Pulmonary artery endothelial cell (primary cell): ENCODE data around the gene BLCAP. TPM values are rescaled to one million over a fixed set of nuclear protein-coding genes. Genes with fewer than 3 reads are reported as not detected.
"Not testable (repeated sequence)": the region's sequence is repeated elsewhere in the genome, so short reads cannot be mapped to it uniquely, and the experiment has no call there.

Source experiments
- DNase-seq: peaks from one replicate; pipeline ENCODE4 v3.0.0-alpha.2; 2011; ENCODE audit warnings: low read depth, low spot score
- total RNA-seq: library from RNA; depleted of rRNA; stranded (reverse); fragments of >200 nt; gene quantifications from 2 replicates; pipeline ENCODE4 v1.2.3, GENCODE V29; 2014

The BLCAP gene
- total RNA-seq, 1 donor from 2014 or later: 36.8 TPM

GRCh38 chr20:37490663-37491350 is 36.9 kb downstream of the BLCAP start:
- DNase-seq: no peak

GRCh38 chr20:37486209-37486608 is 41.5 kb downstream of the BLCAP start:
- not testable (repeated sequence) for DNase-seq

- DNase-seq: no peak
Observed at GRCh38 chr20:37484331-37484730, 43.3 kb downstream of the BLCAP start.

- no peak for DNase-seq
Observed at GRCh38 chr20:37481610-37482009, 46.1 kb downstream of the BLCAP start.

- DNase-seq: no peak
Observed at GRCh38 chr20:37480919-37481318, 46.8 kb downstream of the BLCAP start.

- no peak for DNase-seq
Observed at GRCh38 chr20:37479925-37480691, 47.6 kb downstream of the BLCAP start.

- DNase-seq: no peak
Observed at GRCh38 chr20:37479266-37479665, 48.4 kb downstream of the BLCAP start.

- DNase-seq: no peak
Observed at GRCh38 chr20:37477041-37477440, 50.6 kb downstream of the BLCAP start.

GRCh38 chr20:37475252-37475651 is 52.4 kb downstream of the BLCAP start:
- no peak for DNase-seq

- no peak for DNase-seq
Observed at GRCh38 chr20:37474386-37474785, 53.3 kb downstream of the BLCAP start.

- no peak for DNase-seq
Observed at GRCh38 chr20:37473249-37474000, 54.3 kb downstream of the BLCAP start.

- DNase-seq: not testable (repeated sequence)
Observed at GRCh38 chr20:37472435-37472834, 55.2 kb downstream of the BLCAP start.

GRCh38 chr20:37471741-37472235 is 55.9 kb downstream of the BLCAP start:
- no peak for DNase-seq

- DNase-seq: not testable (repeated sequence)
Observed at GRCh38 chr20:37470190-37470589, 57.5 kb downstream of the BLCAP start.

GRCh38 chr20:37469531-37469930 is 58.1 kb downstream of the BLCAP start:
- no peak for DNase-seq

- no peak for DNase-seq
Observed at GRCh38 chr20:37468886-37469285, 58.8 kb downstream of the BLCAP start.

Other genes starting within 250 kb of the BLCAP start
- gene MANBAL, start 238.2 kb downstream of the BLCAP start, total RNA-seq: 14.0 and 21.2 TPM in 2 replicates
- 16.6 and 20.2 TPM in 2 replicates for gene SRC, start 181.7 kb downstream of the BLCAP start, total RNA-seq
- gene NNAT, start 6.6 kb downstream of the BLCAP start, total RNA-seq: not detected in 2 replicates
- gene CTNNBL1, start 166.2 kb upstream of the BLCAP start, total RNA-seq: 45.8 and 58.6 TPM in 2 replicates